K562 (cell line): Measurements from ENCODE around the gene NAXE. TPM values are rescaled to one million over a fixed set of nuclear protein-coding genes. Genes with fewer than 3 reads are reported as not detected.

Experiments
- ATAC-seq: fragments of 200-7000 bp; cut with Tn5 transposase; 3 replicates; pipeline ENCODE4 v1.9.1; 2020; ENCODE audit warnings: moderate library complexity
- BruUV-seq: library from RNA; stranded (reverse); fragments of 400-500 nt; replicated peaks from 2 replicates; lab custom pipeline; 2021; lab: Mats Ljungman, UMichigan
- CTCF ChIA-PET: fragments of 300-600 bp; formaldehyde crosslinking; extraction: SDS; loops from one replicate; lab custom pipeline; 2021; ENCODE audit warnings: low intra/inter-chr PET ratio; lab: Yijun Ruan, JAX
- POLR2A ChIA-PET: fragments of 300-600, 350-650 bp; sonication (Branson Sonifier 250); formaldehyde crosslinking; extraction: SDS; loops from one replicate; lab custom pipeline; 2021; ENCODE audit warnings: antibody characterized with exemption, inconsistent platforms; lab: Yijun Ruan, JAX
- DNase-seq, 4 experiments: peaks; one replicate each; pipeline versions ENCODE4 v3.0.0 to v3.0.0-alpha.2; 2011 to 2018; ENCODE audit warnings: low spot score in 3 of 4, mixed read lengths in 3 of 4; ENCODE audit errors: extremely low read depth in 1 of 4
- FAIRE-seq: peaks from 2 replicates; lab custom pipeline; 2011; peaks lifted over from hg19 to GRCh38; lab: Jason Lieb, UNC
- H2AFZ ChIP-seq: 2 replicates; pipeline ENCODE4 v1.6.0; 2011; ENCODE audit warnings: low read depth, low read length, control low read depth, inconsistent platforms
- H3K27ac ChIP-seq: fragments of 200-600 bp; 3 replicates; pipeline ENCODE4 v1.8.0; 2011; ENCODE audit warnings: low read depth, mild to moderate bottlenecking, control low read depth, inconsistent platforms, low read length, moderate library complexity, mixed read lengths; ENCODE audit errors: extremely low read depth
- H3K27me3 ChIP-seq, 2 experiments: fragments of 300-600 bp in 1 of 2; 2 replicates in 1 of 2; 3 replicates in 1 of 2; pipeline versions ENCODE4 v1.6.0 to v1.8.0; 2011; ENCODE audit warnings: inconsistent platforms in 2 of 2, low read length in 2 of 2, mild to moderate bottlenecking in 1 of 2, mixed read lengths in 1 of 2, moderate library complexity in 1 of 2; ENCODE audit not compliant: control insufficient read depth in 2 of 2, insufficient read depth in 2 of 2
- H3K36me3 ChIP-seq: fragments of 300-600 bp; 3 replicates; pipeline ENCODE4 v1.8.0; 2011; ENCODE audit warnings: mild to moderate bottlenecking, low read length, inconsistent platforms; ENCODE audit not compliant: control insufficient read depth, insufficient read depth
- H3K4me1 ChIP-seq, 2 experiments: fragments of 200-600 bp in 1 of 2; replicated peaks in 1 of 2; 2 replicates in 1 of 2; 3 replicates in 1 of 2; pipeline versions ENCODE4 v1.5.1 to v1.8.0; 2011; ENCODE audit warnings: inconsistent platforms in 2 of 2, low read length in 2 of 2, mild to moderate bottlenecking in 1 of 2, mixed read lengths in 1 of 2, moderate library complexity in 1 of 2; ENCODE audit not compliant: control insufficient read depth in 2 of 2, insufficient read depth in 2 of 2
- H3K4me2 ChIP-seq: 2 replicates; pipeline ENCODE4 v1.6.1; 2011; ENCODE audit warnings: low read length, control low read depth, inconsistent platforms, mixed read lengths; ENCODE audit not compliant: insufficient read depth
- H3K4me3 ChIP-seq: fragments of 200-600 bp; sonication (generic), shearing (Covaris generic); 2 replicates; pipeline ENCODE4 v1.5.1; 2016; ENCODE audit warnings: control low read depth, inconsistent platforms
- H3K79me2 ChIP-seq: fragments of 200-600 bp; 3 replicates; pipeline ENCODE4 v1.8.0; 2011; ENCODE audit warnings: low read length, inconsistent platforms; ENCODE audit not compliant: control insufficient read depth, insufficient read depth
- H3K9ac ChIP-seq, 2 experiments: 2 replicates each; pipeline versions ENCODE4 v1.6.0 to v1.6.1; 2011; ENCODE audit warnings: low read depth in 2 of 2, low read length in 2 of 2, control low read depth in 1 of 2, inconsistent platforms in 1 of 2, mild to moderate bottlenecking in 1 of 2, mixed read lengths in 1 of 2; ENCODE audit not compliant: insufficient read depth in 1 of 2
- H3K9me1 ChIP-seq: one replicate; pipeline ENCODE4 v1.6.0; 2011; ENCODE audit warnings: inconsistent platforms, mild to moderate bottlenecking, low read length, moderate library complexity; ENCODE audit not compliant: control insufficient read depth, insufficient read depth
- H3K9me3 ChIP-seq: replicated peaks from 2 replicates; pipeline ENCODE4 v1.5.1; 2011; ENCODE audit warnings: low read depth, low read length, inconsistent platforms; ENCODE audit not compliant: control insufficient read depth, insufficient read depth
- H4K20me1 ChIP-seq: replicated peaks from 2 replicates; pipeline ENCODE4 v1.6.1; 2011; ENCODE audit warnings: low read length, inconsistent platforms, mixed read lengths; ENCODE audit not compliant: control insufficient read depth, insufficient read depth
- DMBX1 ChIP-seq: fragments of 250-450 bp; sonication (Bioruptor Pico); IDR thresholded peaks from 2 replicates; pipeline ENCODE4 v1.8.0; 2022; ENCODE audit warnings: inconsistent platforms, mild to moderate bottlenecking, moderate library complexity, borderline replicate concordance
- HNRNPK ChIP-seq: fragments of 200-400 bp; formaldehyde crosslinking; IDR thresholded peaks from one replicate; pipeline ENCODE4 v1.6.1; 2018; ENCODE audit warnings: mild to moderate bottlenecking, low read depth, low read length; ENCODE audit not compliant: poor library complexity, severe bottlenecking
- NELFE ChIP-seq: IDR thresholded peaks from 2 replicates; pipeline ENCODE4 v1.6.1; 2011; ENCODE audit warnings: mild to moderate bottlenecking; ENCODE audit not compliant: insufficient read depth, insufficient read length
- SP1 ChIP-seq: sonication (generic); formaldehyde crosslinking; IDR thresholded peaks from 2 replicates; pipeline ENCODE4 v1.8.1; 2022; ENCODE audit warnings: mild to moderate bottlenecking, missing genetic modification reagents
- ZFP30 ChIP-seq: fragments of 250-450 bp; sonication (Bioruptor Pico); IDR thresholded peaks from 2 replicates; pipeline ENCODE4 v1.8.0; 2022; ENCODE audit warnings: moderate library complexity, mild to moderate bottlenecking, inconsistent platforms, borderline replicate concordance
- WGBS: fragments of 100-300 bp; shearing (Covaris generic); methylation state at CpG from one replicate; pipeline ENCODE4 v1.1.6; 2016; ENCODE audit warnings: low coverage, mixed read lengths; ENCODE audit not compliant: insufficient coverage; ENCODE audit errors: missing lambda C conversion rate; 5-methylcytosine and 5-hydroxymethylcytosine counted together
- in situ Hi-C: fragments of 300-500 bp; cut with MboI; formaldehyde crosslinking; loops from 4 replicates; pipeline ENCODE4 v1.15.0; 2018; ENCODE audit warnings: inconsistent platforms, mixed read lengths
- intact Hi-C: fragments of 100-400 bp; cut with micrococcal nuclease; formaldehyde crosslinking; loops from 2 replicates; pipeline ENCODE4 v1.14.2; 2022
- polyA plus RNA-seq, 8 experiments: library from polyadenylated mRNA; depleted of rRNA in 4 of 8; stranded (reverse) in 5 of 8; unstranded in 3 of 8; fragments of >200 nt; fragmentation: Nextera tagmentation in 2 of 8; fragmentation: Illumina TruSeq in 1 of 8; extraction: Ambion mirVana in 2 of 8; extraction: Trizol in 1 of 8; gene quantifications; 2 replicates each; pipeline versions ENCODE4 v1.2.1 to v1.2.3, GENCODE V29; 2011 to 2014; ENCODE audit warnings: inconsistent platforms in 1 of 8, missing spikeins in 1 of 8
- total RNA-seq, 7 experiments: library from RNA; depleted of rRNA in 6 of 7; stranded (reverse); fragments of >200 nt in 6 of 7; fragmentation: Illumina TruSeq in 2 of 7; extraction: Trizol in 2 of 7; gene quantifications; 2 replicates each; pipeline versions ENCODE4 v1.2.1 to v1.2.3, GENCODE V29; 2011 to 2021; ENCODE audit warnings: low replicate concordance in 1 of 7
- TF ChIP-seq, protein P1 (sequence below), 2 experiments: fragments of 200-800 bp in 1 of 2; sonication (Bioruptor generic) in 1 of 2; sonication (generic) in 1 of 2; formaldehyde crosslinking in 1 of 2; IDR thresholded peaks in 1 of 2; conservative IDR thresholded peaks in 1 of 2; 2 replicates each; pipeline versions ENCODE4 v1.5.0 to v1.6.1; 2016 to 2020; ENCODE audit warnings: missing compliant biosample characterization in 1 of 2, missing genetic modification characterization in 1 of 2, missing genetic modification reagents in 1 of 2
- TF ChIP-seq, protein P2 (sequence below), 2 experiments: fragments of 450-650 bp; IDR thresholded peaks; 2 replicates each; pipeline ENCODE4 v1.6.1; 2016
- TF ChIP-seq, protein P3 (sequence below): sonication (generic); formaldehyde crosslinking; IDR thresholded peaks from 2 replicates; pipeline ENCODE4 v1.5.0; 2020; ENCODE audit warnings: missing genetic modification reagents

Gene NAXE
- total and polyA plus RNA-seq, 9 of the 15 experiments (the other 6 are each of a cell fraction or from before 2014, with no cell fraction given) = 27.3 to 137 (median 90.0) TPM

DNA sequence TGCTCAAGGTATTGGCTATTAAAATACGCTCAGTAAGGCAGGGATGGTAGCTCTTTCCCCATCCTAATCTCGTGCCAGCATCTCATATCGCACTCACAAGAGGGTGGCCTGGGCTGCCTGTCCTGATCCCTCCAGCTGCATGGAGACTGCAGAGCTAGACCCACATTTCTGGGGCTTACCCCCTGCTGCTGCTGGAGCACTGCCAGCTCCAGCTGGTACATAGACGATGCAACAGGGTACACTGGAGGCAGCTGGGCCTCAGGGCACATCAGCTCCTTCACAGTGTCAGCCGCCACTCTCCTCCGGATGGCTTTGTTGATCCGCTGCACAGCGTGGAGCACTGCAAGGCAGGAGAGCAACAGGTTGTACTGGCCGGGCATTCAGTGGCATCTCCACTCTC is 35.2 kb upstream of the NAXE start:
- H3K9me3 ChIP-seq = no peaks in the 10 kb centered on the region
- no peak for FAIRE-seq
- TF ChIP-seq, protein P1, sequence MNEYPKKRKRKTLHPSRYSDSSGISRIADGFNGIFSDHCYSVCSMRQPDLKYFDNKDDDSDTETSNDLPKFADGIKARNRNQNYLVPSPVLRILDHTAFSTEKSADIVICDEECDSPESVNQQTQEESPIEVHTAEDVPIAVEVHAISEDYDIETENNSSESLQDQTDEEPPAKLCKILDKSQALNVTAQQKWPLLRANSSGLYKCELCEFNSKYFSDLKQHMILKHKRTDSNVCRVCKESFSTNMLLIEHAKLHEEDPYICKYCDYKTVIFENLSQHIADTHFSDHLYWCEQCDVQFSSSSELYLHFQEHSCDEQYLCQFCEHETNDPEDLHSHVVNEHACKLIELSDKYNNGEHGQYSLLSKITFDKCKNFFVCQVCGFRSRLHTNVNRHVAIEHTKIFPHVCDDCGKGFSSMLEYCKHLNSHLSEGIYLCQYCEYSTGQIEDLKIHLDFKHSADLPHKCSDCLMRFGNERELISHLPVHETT (CRISPR knock-in tag; conservative IDR thresholded peaks at IDR 0.05 in 1 of 2, IDR thresholded peaks at IDR 0.05 in 1 of 2) = no peak
- TF ChIP-seq, protein P2, sequence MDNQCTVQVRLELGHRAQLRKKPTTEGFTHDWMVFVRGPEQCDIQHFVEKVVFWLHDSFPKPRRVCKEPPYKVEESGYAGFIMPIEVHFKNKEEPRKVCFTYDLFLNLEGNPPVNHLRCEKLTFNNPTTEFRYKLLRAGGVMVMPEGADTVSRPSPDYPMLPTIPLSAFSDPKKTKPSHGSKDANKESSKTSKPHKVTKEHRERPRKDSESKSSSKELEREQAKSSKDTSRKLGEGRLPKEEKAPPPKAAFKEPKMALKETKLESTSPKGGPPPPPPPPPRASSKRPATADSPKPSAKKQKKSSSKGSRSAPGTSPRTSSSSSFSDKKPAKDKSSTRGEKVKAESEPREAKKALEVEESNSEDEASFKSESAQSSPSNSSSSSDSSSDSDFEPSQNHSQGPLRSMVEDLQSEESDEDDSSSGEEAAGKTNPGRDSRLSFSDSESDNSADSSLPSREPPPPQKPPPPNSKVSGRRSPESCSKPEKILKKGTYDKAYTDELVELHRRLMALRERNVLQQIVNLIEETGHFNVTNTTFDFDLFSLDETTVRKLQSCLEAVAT (IDR thresholded peaks at IDR 0.05) = no peak
- TF ChIP-seq HNRNPK (no peak), NELFE (no peak), DMBX1 (CRISPR knock-in tag) (no peak), ZFP30 (CRISPR knock-in tag) (no peak), SP1 (no peak)
- TF ChIP-seq, protein P3, sequence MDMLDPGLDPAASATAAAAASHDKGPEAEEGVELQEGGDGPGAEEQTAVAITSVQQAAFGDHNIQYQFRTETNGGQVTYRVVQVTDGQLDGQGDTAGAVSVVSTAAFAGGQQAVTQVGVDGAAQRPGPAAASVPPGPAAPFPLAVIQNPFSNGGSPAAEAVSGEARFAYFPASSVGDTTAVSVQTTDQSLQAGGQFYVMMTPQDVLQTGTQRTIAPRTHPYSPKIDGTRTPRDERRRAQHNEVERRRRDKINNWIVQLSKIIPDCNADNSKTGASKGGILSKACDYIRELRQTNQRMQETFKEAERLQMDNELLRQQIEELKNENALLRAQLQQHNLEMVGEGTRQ (CRISPR knock-in tag) = no peak
- H3K79me2 ChIP-seq = no peaks in the 10 kb centered on the region
- WGBS = 73% methylated on average over 9 of the region's 9 CpGs
- peaks cover 0 to 2% of the 10 kb centered on the region in 2 experiments; a peak in 1 of 5 replicates for H3K4me1 ChIP-seq
- no peaks in the 10 kb centered on the region for H3K9me1 ChIP-seq
- no peaks in the 10 kb centered on the region for H3K27me3 ChIP-seq
- no peak overlapping the region for H3K27ac ChIP-seq
- H2AFZ ChIP-seq = no peak overlapping the region
- peaks cover 46% of the 10 kb centered on the region; the same call in 2 of the 3 replicates for H3K36me3 ChIP-seq
- no peak overlapping the region for H3K4me3 ChIP-seq
- H4K20me1 ChIP-seq = no peaks in the 10 kb centered on the region
- no peak overlapping the region for H3K4me2 ChIP-seq
- in situ Hi-C loops (no loop called here), intact Hi-C loops (no loop called here)
- DNase-seq = no peak
- H3K9ac ChIP-seq = no peak overlapping the region
- ATAC-seq = no peak
- ChIA-PET CTCF (no interaction called here), POLR2A (interaction anchor here (0.6 kb wide), 1 partner anchor 172 kb away, joined by 3 read pairs; the partner anchor contains the start of gene ISG20L2)
- BruUV-seq = no TSS peak
